Measurements from ENCODE around the gene CAPS2. TPM values are rescaled to one million over a fixed set of nuclear protein-coding genes. Genes with fewer than 3 reads are reported as not detected.

Gene CAPS2
- polyA plus RNA-seq, 6 donors from 2014 or later: 2.1 to 9.4 (median 4.0) TPM

- peaks cover 10 to 19% (median 15%) of the 10 kb centered on the region in 3 donors for H3K27me3 Mint-ChIP-seq
- DNase-seq (peak; percentile 72), ATAC-seq (ENCODE audit: low read depth in 2 of 2) (peak; percentile 78 to 81)
- H3K9me3 Mint-ChIP-seq: peaks cover 0 to 3% (median 0%) of the 10 kb centered on the region in 7 donors
- H3K36me3 Mint-ChIP-seq: no peaks in the 10 kb centered on the region
- H3K27ac Mint-ChIP-seq: peak within 1 kb of the TSS in 2 of 6 donors; percentile 41 to 57
- H3K4me3 Mint-ChIP-seq: peak within 1 kb of the TSS in 7 of 8 donors; percentile 48 to 87 (median 70)
- peaks cover 14 to 18% (median 16%) of the 10 kb centered on the region in 3 donors for H3K4me1 Mint-ChIP-seq
These were observed 4.4 kb upstream of the CAPS2 start, which contains the start of gene GLIPR1L1 for GRCh38 chr12:75334384-75335030. GLIPR1L1 (plus strand) TSS chr12:75334670; CDS start chr12:75334729, 59 bp downstream.

GRCh38 chr12:75327642-75328041 is 2.5 kb downstream of the CAPS2 start:
- H3K4me3 Mint-ChIP-seq: no peak overlapping the region
- H3K27ac Mint-ChIP-seq: no peak overlapping the region
- H3K36me3 Mint-ChIP-seq: no peaks in the 10 kb centered on the region
- H3K9me3 Mint-ChIP-seq: no peaks in the 10 kb centered on the region
- peaks cover 13 to 18% (median 17%) of the 10 kb centered on the region in 3 donors for H3K27me3 Mint-ChIP-seq
- ATAC-seq (ENCODE audit: low read depth in 2 of 2) (no peak), DNase-seq (no peak)
- peaks cover 7 to 15% (median 11%) of the 10 kb centered on the region in 3 donors for H3K4me1 Mint-ChIP-seq

GRCh38 chr12:75323663-75324062 is 6.5 kb downstream of the CAPS2 start:
- Mint-ChIP-seq H3K4me1 (no peaks in the 10 kb centered on the region), H3K36me3 (no peaks in the 10 kb centered on the region), H3K4me3 (no peak overlapping the region), H3K9me3 (no peaks in the 10 kb centered on the region), H3K27me3 (peaks cover 2 to 13% (median 6%) of the 10 kb centered on the region in 3 donors), H3K27ac (no peak overlapping the region)
- ATAC-seq (ENCODE audit: low read depth in 2 of 2) (no peak), DNase-seq (no peak)

GRCh38 chr12:75322464-75322863 is 7.7 kb downstream of the CAPS2 start:
- H3K9me3 Mint-ChIP-seq: no peaks in the 10 kb centered on the region
- ATAC-seq (ENCODE audit: low read depth in 2 of 2) (no peak), DNase-seq (no peak)
- no peak overlapping the region for H3K4me3 Mint-ChIP-seq
- no peaks in the 10 kb centered on the region for H3K36me3 Mint-ChIP-seq
- no peak overlapping the region for H3K27ac Mint-ChIP-seq
- H3K4me1 Mint-ChIP-seq: no peaks in the 10 kb centered on the region
- peaks cover 0 to 16% (median 4%) of the 10 kb centered on the region in 3 donors for H3K27me3 Mint-ChIP-seq

GRCh38 chr12:75317784-75318183 is 12.3 kb downstream of the CAPS2 start:
- Mint-ChIP-seq H3K4me3 (peak overlapping the region in 1 of 8 donors; percentile 47), H3K27ac (no peak overlapping the region), H3K4me1 (no peaks in the 10 kb centered on the region), H3K36me3 (no peaks in the 10 kb centered on the region), H3K9me3 (no peaks in the 10 kb centered on the region), H3K27me3 (peaks cover 0 to 8% (median 0%) of the 10 kb centered on the region in 3 donors)
- DNase-seq: no peak
- no peak for ATAC-seq (ENCODE audit: low read depth in 2 of 2)

GRCh38 chr12:75315518-75315917 is 14.6 kb downstream of the CAPS2 start:
- Mint-ChIP-seq H3K4me1 (no peaks in the 10 kb centered on the region), H3K9me3 (no peaks in the 10 kb centered on the region), H3K27ac (no peak overlapping the region), H3K27me3 (peaks cover 0 to 8% (median 0%) of the 10 kb centered on the region in 3 donors), H3K4me3 (no peak overlapping the region), H3K36me3 (no peaks in the 10 kb centered on the region)
- DNase-seq (no peak), ATAC-seq (ENCODE audit: low read depth in 2 of 2) (no peak)

- DNase-seq (no peak), ATAC-seq (ENCODE audit: low read depth in 2 of 2) (no peak)
- no peaks in the 10 kb centered on the region for H3K27me3 Mint-ChIP-seq
- no peaks in the 10 kb centered on the region for H3K36me3 Mint-ChIP-seq
- H3K27ac Mint-ChIP-seq: peak overlapping the region in 1 of 6 donors; percentile 49
- peaks cover 0 to 3% (median 0%) of the 10 kb centered on the region in 7 donors for H3K9me3 Mint-ChIP-seq
- no peaks in the 10 kb centered on the region for H3K4me1 Mint-ChIP-seq
- no peak overlapping the region for H3K4me3 Mint-ChIP-seq
These were observed 18.8 kb downstream of the CAPS2 start for GRCh38 chr12:75311369-75311768.

GRCh38 chr12:75308279-75308678 is 21.8 kb downstream of the CAPS2 start:
- Mint-ChIP-seq H3K4me1 (no peaks in the 10 kb centered on the region), H3K9me3 (peaks cover 0 to 4% (median 0%) of the 10 kb centered on the region in 7 donors), H3K36me3 (no peaks in the 10 kb centered on the region), H3K27ac (no peak overlapping the region), H3K4me3 (no peak overlapping the region), H3K27me3 (no peaks in the 10 kb centered on the region)
- DNase-seq (no peak), ATAC-seq (ENCODE audit: low read depth in 2 of 2) (no peak)

- Mint-ChIP-seq H3K4me1 (no peaks in the 10 kb centered on the region), H3K9me3 (peaks cover 0 to 4% (median 0%) of the 10 kb centered on the region in 7 donors), H3K36me3 (no peaks in the 10 kb centered on the region), H3K4me3 (no peak overlapping the region), H3K27ac (no peak overlapping the region), H3K27me3 (no peaks in the 10 kb centered on the region)
- DNase-seq (no peak), ATAC-seq (ENCODE audit: low read depth in 2 of 2) (no peak)
These were observed 24.5 kb downstream of the CAPS2 start for GRCh38 chr12:75305412-75306332.

GRCh38 chr12:75302781-75303180 is 27.3 kb downstream of the CAPS2 start:
- H3K9me3 Mint-ChIP-seq: peaks cover 0 to 4% (median 0%) of the 10 kb centered on the region in 7 donors
- no peak overlapping the region for H3K27ac Mint-ChIP-seq
- H3K27me3 Mint-ChIP-seq: no peaks in the 10 kb centered on the region
- no peak overlapping the region for H3K4me3 Mint-ChIP-seq
- ATAC-seq (ENCODE audit: low read depth in 2 of 2): no peak
- no peaks in the 10 kb centered on the region for H3K36me3 Mint-ChIP-seq
- no peaks in the 10 kb centered on the region for H3K4me1 Mint-ChIP-seq
- no peak for DNase-seq

GRCh38 chr12:75302225-75302624 is 27.9 kb downstream of the CAPS2 start:
- DNase-seq: no peak

GRCh38 chr12:75294797-75295196 is 35.3 kb downstream of the CAPS2 start:
- H3K27me3 Mint-ChIP-seq: no peaks in the 10 kb centered on the region
- H3K36me3 Mint-ChIP-seq: no peaks in the 10 kb centered on the region
- no peaks in the 10 kb centered on the region for H3K4me1 Mint-ChIP-seq
- DNase-seq (no peak), ATAC-seq (ENCODE audit: low read depth in 2 of 2) (no peak)
- H3K27ac Mint-ChIP-seq: peak overlapping the region in 1 of 6 donors; percentile 8
- no peaks in the 10 kb centered on the region for H3K9me3 Mint-ChIP-seq
- no peak overlapping the region for H3K4me3 Mint-ChIP-seq

More at GRCh38 chr12:75302225-75302624, 27.9 kb downstream of the CAPS2 start:
- no peaks in the 10 kb centered on the region for H3K36me3 Mint-ChIP-seq
- no peaks in the 10 kb centered on the region for H3K4me1 Mint-ChIP-seq
- H3K4me3 Mint-ChIP-seq: no peak overlapping the region
- H3K27me3 Mint-ChIP-seq: no peaks in the 10 kb centered on the region
- no peak overlapping the region for H3K27ac Mint-ChIP-seq
- H3K9me3 Mint-ChIP-seq: peaks cover 0 to 4% (median 0%) of the 10 kb centered on the region in 7 donors
- ATAC-seq (ENCODE audit: low read depth in 2 of 2): no peak

- no peak overlapping the region for H3K27ac Mint-ChIP-seq
- no peak overlapping the region for H3K4me3 Mint-ChIP-seq
- ATAC-seq (ENCODE audit: low read depth in 2 of 2) (no peak), DNase-seq (no peak)
- H3K27me3 Mint-ChIP-seq: no peaks in the 10 kb centered on the region
- no peaks in the 10 kb centered on the region for H3K4me1 Mint-ChIP-seq
- no peaks in the 10 kb centered on the region for H3K9me3 Mint-ChIP-seq
- H3K36me3 Mint-ChIP-seq: no peaks in the 10 kb centered on the region
These were observed 35.8 kb downstream of the CAPS2 start for GRCh38 chr12:75294336-75294735.
